HG03575 (cell line): Measurements from ENCODE around the gene ARHGAP24.
"Not testable (repeated sequence)": the region's sequence is repeated elsewhere in the genome, so short reads cannot be mapped to it uniquely, and the experiment has no call there.

ENCODE experiments used
- ATAC-seq: cut with Tn5 transposase; IDR thresholded peaks from one replicate; pipeline ENCODE4 v1.9.1; 2021; ENCODE audit not compliant: unreplicated experiment, insufficient number of reproducible peaks, low FRiP score; ENCODE audit errors: extremely low read depth

Gene ARHGAP24

GRCh38 chr4:85815796-85816459 is 341.0 kb downstream of the ARHGAP24 start:
- no peak for ATAC-seq

GRCh38 chr4:85818700-85819099 is 343.8 kb downstream of the ARHGAP24 start:
- ATAC-seq = no peak

- ATAC-seq = not testable (repeated sequence)
Measured at GRCh38 chr4:85820101-85820500, 345.2 kb downstream of the ARHGAP24 start.

GRCh38 chr4:85821688-85822455 is 346.9 kb downstream of the ARHGAP24 start:
- no peak for ATAC-seq

GRCh38 chr4:85823295-85823694 is 348.3 kb downstream of the ARHGAP24 start:
- no peak for ATAC-seq

- no peak for ATAC-seq
Measured at GRCh38 chr4:85824166-85824945, 349.4 kb downstream of the ARHGAP24 start.

- ATAC-seq = no peak
Measured at GRCh38 chr4:85826060-85826678, 351.2 kb downstream of the ARHGAP24 start.

GRCh38 chr4:85828027-85828890 is 353.3 kb downstream of the ARHGAP24 start:
- ATAC-seq = no peak

- no peak for ATAC-seq
Measured at GRCh38 chr4:85829276-85830051, 354.5 kb downstream of the ARHGAP24 start.

GRCh38 chr4:85831647-85832046 is 356.7 kb downstream of the ARHGAP24 start:
- ATAC-seq = no peak

- ATAC-seq = no peak
Measured at GRCh38 chr4:85833302-85833701, 358.4 kb downstream of the ARHGAP24 start.

GRCh38 chr4:85834934-85835333 is 360.0 kb downstream of the ARHGAP24 start:
- no peak for ATAC-seq

- ATAC-seq = no peak
Measured at GRCh38 chr4:85836588-85837438, 361.9 kb downstream of the ARHGAP24 start.

- ATAC-seq = no peak
Measured at GRCh38 chr4:85837439-85837733, 362.4 kb downstream of the ARHGAP24 start.

GRCh38 chr4:85839981-85840451 is 365.1 kb downstream of the ARHGAP24 start:
- ATAC-seq = not testable (repeated sequence)

- ATAC-seq = no peak
Measured at GRCh38 chr4:85842540-85842939, 367.6 kb downstream of the ARHGAP24 start.

- not testable (repeated sequence) for ATAC-seq
Measured at GRCh38 chr4:85853740-85854139, 378.8 kb downstream of the ARHGAP24 start.
